Sigmoid colon (tissue), 7 donors: ENCODE measurements around the gene PIGH. TPM values are rescaled to one million over a fixed set of nuclear protein-coding genes. Genes with fewer than 3 reads are reported as not detected.

Experiments used
- DNase-seq: peaks from one replicate; pipeline ENCODE4 v3.0.0-alpha.2; 2019
- H3K27ac ChIP-seq, 4 donors: fragments of 200-600 bp; sonication (generic); one replicate each; pipeline ENCODE4 v1.5.1; 2016 to 2019; ENCODE audit warnings: mild to moderate bottlenecking in 1 of 4
- H3K27me3 ChIP-seq, 3 donors: fragments of 200-600 bp; sonication (generic); one replicate each; pipeline ENCODE4 v1.5.1; 2019; ENCODE audit warnings: mild to moderate bottlenecking in 1 of 3
- H3K36me3 ChIP-seq, 4 donors: fragments of 200-600 bp; sonication (generic); one replicate each; pipeline ENCODE4 v1.5.1; 2016 to 2019
- H3K4me1 ChIP-seq, 4 donors: fragments of 200-600 bp; sonication (generic); one replicate each; pipeline ENCODE4 v1.5.1; 2017 to 2019
- H3K4me3 ChIP-seq, 4 donors: fragments of 200-600 bp; sonication (generic); one replicate each; pipeline ENCODE4 v1.5.1; 2017 to 2019; ENCODE audit warnings: mild to moderate bottlenecking in 2 of 4, moderate library complexity in 1 of 4
- H3K9me3 ChIP-seq, 4 donors: fragments of 200-600 bp in 3 of 4; sonication (generic) in 3 of 4; one replicate each; pipeline versions ENCODE4 v1.5.1 to v1.6.1; 2013 to 2019
- CTCF ChIP-seq, 4 experiments: fragments of 450-650 bp in 3 of 4; fragments of 200-600 bp in 1 of 4; IDR thresholded peaks; one replicate each; pipeline ENCODE4 v1.5.1; 2016 to 2019; ENCODE audit warnings: antibody characterized with exemption in 4 of 4, mild to moderate bottlenecking in 3 of 4, moderate library complexity in 2 of 4
- EP300 ChIP-seq, 4 donors: sonication (generic); formaldehyde crosslinking; IDR thresholded peaks; one replicate each; pipeline ENCODE4 v1.6.1; 2017; ENCODE audit warnings: antibody characterized with exemption in 4 of 4
- POLR2A ChIP-seq, 2 donors: fragments of 450-650 bp; IDR thresholded peaks; one replicate each; pipeline ENCODE4 v1.6.1; 2016; ENCODE audit warnings: antibody characterized with exemption in 2 of 2, mild to moderate bottlenecking in 2 of 2, moderate library complexity in 2 of 2
- POLR2AphosphoS5 ChIP-seq, 4 donors: sonication (generic); formaldehyde crosslinking; IDR thresholded peaks; one replicate each; pipeline ENCODE4 v1.6.1; 2017; ENCODE audit warnings: antibody characterized with exemption in 4 of 4
- WGBS, 2 donors: extraction: QIAGEN DNeasy Blood & Tissue Kit; methylation state at CpG; one replicate each; pipeline ENCODE4 v1.1.7; 2013; 5-methylcytosine and 5-hydroxymethylcytosine counted together
- intact Hi-C: fragments of 100-400 bp; cut with DNase I; formaldehyde crosslinking; loops from one replicate; pipeline ENCODE4 v1.15.1; 2023
- polyA plus RNA-seq, 3 donors: library from polyadenylated mRNA; stranded (reverse); fragments of 200-250 nt; gene quantifications; one replicate each; pipeline ENCODE4 v1.2.3, GENCODE V29; 2013
- total RNA-seq, 4 donors: library from RNA; depleted of rRNA; stranded (reverse); fragments of >200 nt; gene quantifications; one replicate each; pipeline ENCODE4 v1.1.0, GENCODE V29; 2016
- donor health status: healthy with polysubstance abuse.
- donor health status: Bipolar disorder and iron deficiency.
- donor health status: healthy.

Gene PIGH
- total and polyA plus RNA-seq, 7 donors = 8.4 to 32.9 (median 15.2) TPM

- TF ChIP-seq POLR2A (IDR thresholded peaks at IDR 0.05) (no peak), EP300 (IDR thresholded peaks at IDR 0.05) (no peak), POLR2AphosphoS5 (IDR thresholded peaks at IDR 0.05) (no peak), CTCF (IDR thresholded peaks at IDR 0.05) (no peak)
- Histone ChIP-seq H3K27me3 (no peaks in the 10 kb centered on the region), H3K27ac (no peak overlapping the region), H3K4me1 (no peaks in the 10 kb centered on the region), H3K9me3 (no peaks in the 10 kb centered on the region), H3K4me3 (no peak overlapping the region), H3K36me3 (no peaks in the 10 kb centered on the region)
- DNase-seq = no peak
- intact Hi-C loops = no loop called here
- WGBS, 2 donors = 63 to 69% methylated on average over 3 of the region's 3 CpGs
Measured at GRCh38 chr14:67636361-67636919, 36.4 kb upstream of the PIGH start.

GRCh38 chr14:67633451-67634147 is 33.5 kb upstream of the PIGH start:
- Histone ChIP-seq H3K4me3 (no peak overlapping the region), H3K27ac (no peak overlapping the region), H3K9me3 (no peaks in the 10 kb centered on the region), H3K36me3 (no peaks in the 10 kb centered on the region), H3K4me1 (no peaks in the 10 kb centered on the region), H3K27me3 (no peaks in the 10 kb centered on the region)
- intact Hi-C loops = no loop called here
- DNase-seq = no peak
- WGBS, 2 donors = 70 to 89% methylated on average over 5 of the region's 5 CpGs
- TF ChIP-seq POLR2A (IDR thresholded peaks at IDR 0.05) (no peak), CTCF (IDR thresholded peaks at IDR 0.05) (no peak), EP300 (IDR thresholded peaks at IDR 0.05) (no peak), POLR2AphosphoS5 (IDR thresholded peaks at IDR 0.05) (no peak)

- H3K36me3 ChIP-seq = no peaks in the 10 kb centered on the region
- DNase-seq = no peak
- intact Hi-C loops = no loop called here
- H3K27ac ChIP-seq = no peak overlapping the region
- no peak for TF ChIP-seq POLR2AphosphoS5 (IDR thresholded peaks at IDR 0.05)
- no peak for TF ChIP-seq POLR2A (IDR thresholded peaks at IDR 0.05)
- TF ChIP-seq EP300 (IDR thresholded peaks at IDR 0.05) = no peak
- TF ChIP-seq CTCF (IDR thresholded peaks at IDR 0.05) = no peak
- no peak overlapping the region for H3K4me3 ChIP-seq
- H3K27me3 ChIP-seq = no peaks in the 10 kb centered on the region
- no peaks in the 10 kb centered on the region for H3K4me1 ChIP-seq
- 82 to 86% methylated on average over 5 of the region's 5 CpGs for WGBS, 2 donors
- no peaks in the 10 kb centered on the region for H3K9me3 ChIP-seq
Measured at GRCh38 chr14:67630938-67631337, 30.9 kb upstream of the PIGH start.

- H3K27ac ChIP-seq = no peak overlapping the region
- no peaks in the 10 kb centered on the region for H3K27me3 ChIP-seq
- WGBS, 2 donors = 92 to 94% methylated on average over 4 of the region's 4 CpGs
- intact Hi-C loops = no loop called here
- TF ChIP-seq EP300 (IDR thresholded peaks at IDR 0.05) (no peak), POLR2A (IDR thresholded peaks at IDR 0.05) (no peak), POLR2AphosphoS5 (IDR thresholded peaks at IDR 0.05) (no peak), CTCF (IDR thresholded peaks at IDR 0.05) (no peak)
- H3K36me3 ChIP-seq = no peaks in the 10 kb centered on the region
- no peak overlapping the region for H3K4me3 ChIP-seq
- no peaks in the 10 kb centered on the region for H3K9me3 ChIP-seq
- H3K4me1 ChIP-seq = no peaks in the 10 kb centered on the region
- no peak for DNase-seq
Measured at GRCh38 chr14:67630186-67630585, 30.1 kb upstream of the PIGH start.
